Smooth muscle cell (in vitro differentiated cells): ENCODE results near the gene FBXW8. TPM values are rescaled to one million over a fixed set of nuclear protein-coding genes. Genes with fewer than 3 reads are reported as not detected.

Source experiments
- DNase-seq: peaks from one replicate; lab custom pipeline; 2025; ENCODE audit not compliant: unreplicated experiment; lab: John Stamatoyannopoulos, UW
- H2AFZ ChIP-seq: fragments of 200-600 bp; sonication (generic); 2 replicates; pipeline ENCODE4 v1.6.0; 2016; ENCODE audit warnings: antibody characterized with exemption, low read depth, mild to moderate bottlenecking
- H3F3A ChIP-seq: fragments of 200-600 bp; sonication (generic); 2 replicates; pipeline ENCODE4 v1.6.0; 2017; ENCODE audit warnings: antibody characterized with exemption, low read depth
- H3K27ac ChIP-seq: fragments of 200-600 bp; sonication (generic); 2 replicates; pipeline ENCODE4 v1.5.1; 2016; ENCODE audit warnings: low read depth, mild to moderate bottlenecking
- H3K27me3 ChIP-seq: fragments of 200-600 bp; sonication (generic); 2 replicates; pipeline ENCODE4 v1.6.1; 2016; ENCODE audit warnings: low read depth, mild to moderate bottlenecking
- H3K36me3 ChIP-seq: fragments of 200-600 bp; sonication (generic); 2 replicates; pipeline ENCODE4 v1.5.1; 2016; ENCODE audit warnings: low read depth
- H3K4me1 ChIP-seq: fragments of 200-600 bp; sonication (generic); 2 replicates; pipeline ENCODE4 v1.5.1; 2016; ENCODE audit warnings: low read depth
- H3K4me2 ChIP-seq: fragments of 200-600 bp; sonication (generic); 2 replicates; pipeline ENCODE4 v1.6.0; 2016; ENCODE audit warnings: mild to moderate bottlenecking
- H3K4me3 ChIP-seq: fragments of 200-600 bp; sonication (generic); 2 replicates; pipeline ENCODE4 v1.5.1; 2016; ENCODE audit warnings: mild to moderate bottlenecking
- H3K79me2 ChIP-seq: fragments of 200-600 bp; sonication (generic); 2 replicates; pipeline ENCODE4 v1.6.0; 2016; ENCODE audit warnings: low read depth, mild to moderate bottlenecking
- H3K9ac ChIP-seq: fragments of 200-600 bp; sonication (generic); 2 replicates; pipeline ENCODE4 v1.6.0; 2016; ENCODE audit warnings: low read depth
- H3K9me3 ChIP-seq: fragments of 200-600 bp; sonication (generic); replicated peaks from 2 replicates; pipeline ENCODE4 v1.5.1; 2016; ENCODE audit warnings: low read depth
- H4K20me1 ChIP-seq: fragments of 200-600 bp; sonication (generic); 2 replicates; pipeline ENCODE4 v1.6.0; 2016; ENCODE audit warnings: low read depth
- CTCF ChIP-seq: fragments of 200-600 bp; sonication (generic); IDR thresholded peaks from 2 replicates; pipeline ENCODE4 v1.5.1; 2017; ENCODE audit warnings: borderline replicate concordance, mild to moderate bottlenecking, antibody characterized with exemption; ENCODE audit not compliant: insufficient read depth, poor library complexity, severe bottlenecking
- WGBS: methylation state at CpG from one replicate; pipeline ENCODE4 v1.1.7; 2016; ENCODE audit warnings: low lambda C conversion rate; 5-methylcytosine and 5-hydroxymethylcytosine counted together
- polyA plus RNA-seq: library from polyadenylated mRNA; unstranded; fragments of >200 nt; fragmentation: Nextera tagmentation; extraction: Ambion mirVana; gene quantifications from 2 replicates; pipeline ENCODE4 v1.2.1, GENCODE V29; 2016
- total RNA-seq: library from RNA; depleted of rRNA; stranded (reverse); fragments of >200 nt; gene quantifications from 2 replicates; pipeline ENCODE4 v1.2.3, GENCODE V29; 2014

Gene FBXW8
- total and polyA plus RNA-seq, 2 experiments from 2014 or later = 16.9 to 18.3 TPM

DNA sequence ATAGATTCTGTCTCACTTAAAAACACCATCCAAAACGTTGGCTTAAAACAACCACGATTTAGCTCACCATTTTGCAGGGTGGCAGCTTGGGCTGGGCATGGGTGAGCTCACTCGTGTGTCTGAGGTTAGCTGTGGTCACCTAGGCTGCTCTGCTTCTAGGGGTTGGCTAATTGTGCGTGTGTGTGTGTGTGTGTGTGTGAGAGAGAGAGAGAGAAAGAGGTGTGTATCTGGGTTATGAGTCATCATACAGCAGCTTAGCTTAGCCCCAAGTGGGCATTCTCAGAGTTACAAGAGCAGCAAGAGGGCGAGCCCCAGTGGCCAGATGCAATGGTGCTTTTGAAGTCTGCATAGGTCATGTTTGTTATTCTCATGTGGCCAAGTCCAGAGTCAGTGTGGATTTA lies 6.0 kb downstream of the FBXW8 start:
- Histone ChIP-seq H3K9ac (no peak overlapping the region), H3K4me1 (peaks cover 2% of the 10 kb centered on the region), H3K27me3 (no peaks in the 10 kb centered on the region), H3K9me3 (no peaks in the 10 kb centered on the region), H3K36me3 (no peaks in the 10 kb centered on the region), H3K27ac (peak overlapping the region; percentile 40), H3K79me2 (peaks cover 56% of the 10 kb centered on the region), H3K4me3 (no peak overlapping the region), H3F3A (no peaks in the 10 kb centered on the region), H4K20me1 (peaks cover 86% of the 10 kb centered on the region), H3K4me2 (peak overlapping the region; percentile 32), H2AFZ (no peak overlapping the region)
- no peak for DNase-seq
- peak; percentile 22 for TF ChIP-seq CTCF
- 28% methylated on average over 5 of the region's 5 CpGs for WGBS

- H3K79me2 ChIP-seq = peaks cover 59% of the 10 kb centered on the region
- TF ChIP-seq CTCF = no peak
- H3K4me1 ChIP-seq = no peaks in the 10 kb centered on the region
- no peaks in the 10 kb centered on the region for H3K36me3 ChIP-seq
- no peak overlapping the region for H3K27ac ChIP-seq
- 97% methylated on average over 2 of the region's 2 CpGs for WGBS
- H3K4me3 ChIP-seq = no peak overlapping the region
- DNase-seq = no peak
- peaks cover 97% of the 10 kb centered on the region for H4K20me1 ChIP-seq
- H3F3A ChIP-seq = no peaks in the 10 kb centered on the region
- no peak overlapping the region for H2AFZ ChIP-seq
- H3K4me2 ChIP-seq = no peak overlapping the region
- H3K9ac ChIP-seq = no peak overlapping the region
- H3K27me3 ChIP-seq = no peaks in the 10 kb centered on the region
- H3K9me3 ChIP-seq = no peaks in the 10 kb centered on the region
Measured at GRCh38 chr12:116918464-116918863, 7.7 kb downstream of the FBXW8 start.

- peaks cover 61% of the 10 kb centered on the region for H3K79me2 ChIP-seq
- WGBS = 62% methylated on average over 4 of the region's 4 CpGs
- peaks cover 98% of the 10 kb centered on the region for H4K20me1 ChIP-seq
Measured at GRCh38 chr12:116919247-116919661, 8.5 kb downstream of the FBXW8 start.

More at GRCh38 chr12:116919247-116919661, 8.5 kb downstream of the FBXW8 start:
- no peak for TF ChIP-seq CTCF
- no peak for DNase-seq
- H3K27ac ChIP-seq = no peak overlapping the region
- no peak overlapping the region for H2AFZ ChIP-seq
- H3K9ac ChIP-seq = no peak overlapping the region
- H3K9me3 ChIP-seq = no peaks in the 10 kb centered on the region
- no peak overlapping the region for H3K4me2 ChIP-seq
- peaks cover under 1% of the 10 kb centered on the region for H3K4me1 ChIP-seq
- no peaks in the 10 kb centered on the region for H3K27me3 ChIP-seq
- no peaks in the 10 kb centered on the region for H3F3A ChIP-seq
- H3K4me3 ChIP-seq = no peak overlapping the region
- H3K36me3 ChIP-seq = no peaks in the 10 kb centered on the region
